OCI-LY1 (cell line): ENCODE data around the gene CRB2.
A peak's percentile ranks its signal among the peaks of the same experiment; 100 is the strongest.

Experiments used
- H2AFZ ChIP-seq: fragments of 200-600 bp; sonication (generic), shearing (Covaris generic); 2 replicates; pipeline ENCODE4 v1.6.0; 2014; ENCODE audit warnings: antibody characterized with exemption, mild to moderate bottlenecking, low read length
- H3F3A ChIP-seq: fragments of 200-600 bp; sonication (generic), shearing (Covaris generic); 2 replicates; pipeline ENCODE4 v1.6.0; 2014; ENCODE audit warnings: mild to moderate bottlenecking, antibody characterized with exemption, low read length, moderate library complexity; ENCODE audit not compliant: insufficient read depth
- H3K27ac ChIP-seq: fragments of 200-600 bp; sonication (generic); 2 replicates; pipeline ENCODE4 v1.5.1; 2014; ENCODE audit warnings: low read length, mixed run types, mild to moderate bottlenecking, low read depth; ENCODE audit not compliant: poor library complexity, severe bottlenecking
- H3K27me3 ChIP-seq: fragments of 200-600 bp; sonication (generic); 2 replicates; pipeline ENCODE4 v1.6.0; 2014; ENCODE audit warnings: antibody characterized with exemption, mild to moderate bottlenecking, low read length, moderate library complexity; ENCODE audit not compliant: insufficient read depth
- H3K36me3 ChIP-seq: fragments of 200-600 bp; sonication (generic); 2 replicates; pipeline ENCODE4 v1.6.1; 2014; ENCODE audit warnings: mild to moderate bottlenecking, antibody characterized with exemption, low read length, moderate library complexity, mixed read lengths; ENCODE audit not compliant: insufficient read depth
- H3K4me1 ChIP-seq: fragments of 200-600 bp; sonication (generic); 2 replicates; pipeline ENCODE4 v1.5.1; 2014; ENCODE audit warnings: mild to moderate bottlenecking, low read length, moderate library complexity; ENCODE audit not compliant: insufficient read depth, severe bottlenecking
- H3K4me2 ChIP-seq: fragments of 200-600 bp; sonication (generic), shearing (Covaris generic); 2 replicates; pipeline ENCODE4 v1.6.1; 2014; ENCODE audit warnings: low read length
- H3K4me3 ChIP-seq: fragments of 200-600 bp; sonication (generic); 2 replicates; pipeline ENCODE4 v1.5.1; 2014; ENCODE audit warnings: low read length, low read depth, mild to moderate bottlenecking, mixed read lengths; ENCODE audit not compliant: poor library complexity, severe bottlenecking
- H3K79me2 ChIP-seq: fragments of 200-600 bp; shearing (Covaris generic); 2 replicates; pipeline ENCODE4 v1.6.1; 2016; ENCODE audit warnings: mixed run types, low read length, mixed read lengths; ENCODE audit not compliant: insufficient read depth
- H3K9ac ChIP-seq: fragments of 200-600 bp; sonication (generic), shearing (Covaris generic); 2 replicates; pipeline ENCODE4 v1.6.1; 2014; ENCODE audit warnings: mild to moderate bottlenecking, low read length, mixed read lengths
- H3K9me2 ChIP-seq: fragments of 200-600 bp; sonication (generic), shearing (Covaris generic); 2 replicates; pipeline ENCODE4 v1.6.1; 2014; ENCODE audit warnings: low read depth, mild to moderate bottlenecking, low read length, mixed read lengths
- H3K9me3 ChIP-seq: fragments of 200-600 bp; shearing (Covaris generic); 2 replicates; pipeline ENCODE4 v1.6.1; 2014; ENCODE audit warnings: low read length, mixed read lengths
- H4K20me1 ChIP-seq: fragments of 200-600 bp; sonication (generic), shearing (Covaris generic); 2 replicates; pipeline ENCODE4 v1.6.0; 2016; ENCODE audit warnings: mild to moderate bottlenecking, low read length; ENCODE audit not compliant: insufficient read depth
- EZH2 ChIP-seq: fragments of 200-600 bp; sonication (generic), shearing (Covaris generic); IDR thresholded peaks from 2 replicates; pipeline ENCODE4 v1.8.0; 2017; ENCODE audit warnings: borderline replicate concordance, mixed run types, mild to moderate bottlenecking, antibody characterized with exemption, low read length, moderate library complexity, mixed read lengths
- TF ChIP-seq, protein P1 (sequence below): fragments of 200-600 bp; sonication (generic), shearing (Covaris generic); IDR thresholded peaks from 2 replicates; pipeline ENCODE4 v1.5.1; 2017; ENCODE audit warnings: mild to moderate bottlenecking, antibody characterized with exemption, low read length, moderate library complexity, mixed read lengths

The CRB2 gene

DNA sequence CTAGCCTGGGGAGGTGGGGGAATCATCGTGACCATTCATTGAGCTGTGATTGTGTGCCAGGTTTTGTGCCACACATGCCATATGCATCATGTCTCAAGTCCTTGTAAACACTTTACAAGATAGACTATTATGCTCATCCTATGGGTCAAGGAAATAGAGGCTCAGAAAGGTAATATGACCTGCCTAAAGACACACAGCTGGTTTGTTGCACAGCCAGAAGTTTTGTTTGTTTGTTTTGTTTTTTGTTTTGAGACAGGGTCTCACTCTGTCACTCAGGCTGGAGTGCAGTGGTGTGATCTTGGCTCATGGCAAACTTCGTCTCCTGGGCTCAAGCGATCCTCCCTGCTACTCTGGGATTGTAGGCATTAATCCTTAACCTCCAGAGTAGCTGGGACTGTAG lies 21.4 kb upstream of the CRB2 start:
- peaks cover 72% of the 10 kb centered on the region for H3K4me1 ChIP-seq
- peak overlapping the region; percentile 1; the same call in 1 of the 2 replicates for H3K4me2 ChIP-seq
- H3F3A ChIP-seq, result 0 out of 2 replicates have a peak, but pooled peaks cover 4% of the 10 kb centered on the region
- no peaks in the 10 kb centered on the region for H3K36me3 ChIP-seq
- no peaks in the 10 kb centered on the region for H3K9me3 ChIP-seq
- H3K27me3 ChIP-seq, result no peaks in the 10 kb centered on the region
- H3K9me2 ChIP-seq, result no peaks in the 10 kb centered on the region
- TF ChIP-seq, protein P1, sequence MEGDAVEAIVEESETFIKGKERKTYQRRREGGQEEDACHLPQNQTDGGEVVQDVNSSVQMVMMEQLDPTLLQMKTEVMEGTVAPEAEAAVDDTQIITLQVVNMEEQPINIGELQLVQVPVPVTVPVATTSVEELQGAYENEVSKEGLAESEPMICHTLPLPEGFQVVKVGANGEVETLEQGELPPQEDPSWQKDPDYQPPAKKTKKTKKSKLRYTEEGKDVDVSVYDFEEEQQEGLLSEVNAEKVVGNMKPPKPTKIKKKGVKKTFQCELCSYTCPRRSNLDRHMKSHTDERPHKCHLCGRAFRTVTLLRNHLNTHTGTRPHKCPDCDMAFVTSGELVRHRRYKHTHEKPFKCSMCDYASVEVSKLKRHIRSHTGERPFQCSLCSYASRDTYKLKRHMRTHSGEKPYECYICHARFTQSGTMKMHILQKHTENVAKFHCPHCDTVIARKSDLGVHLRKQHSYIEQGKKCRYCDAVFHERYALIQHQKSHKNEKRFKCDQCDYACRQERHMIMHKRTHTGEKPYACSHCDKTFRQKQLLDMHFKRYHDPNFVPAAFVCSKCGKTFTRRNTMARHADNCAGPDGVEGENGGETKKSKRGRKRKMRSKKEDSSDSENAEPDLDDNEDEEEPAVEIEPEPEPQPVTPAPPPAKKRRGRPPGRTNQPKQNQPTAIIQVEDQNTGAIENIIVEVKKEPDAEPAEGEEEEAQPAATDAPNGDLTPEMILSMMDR, result no peak
- TF ChIP-seq EZH2, result no peak
- no peak overlapping the region for H2AFZ ChIP-seq
- H3K4me3 ChIP-seq, result no peak overlapping the region
- no peaks in the 10 kb centered on the region for H4K20me1 ChIP-seq
- H3K27ac ChIP-seq, result peak overlapping the region; percentile 100
- H3K9ac ChIP-seq, result peak overlapping the region; percentile 34; the same call in 1 of the 2 replicates
- no peaks in the 10 kb centered on the region for H3K79me2 ChIP-seq

DNA sequence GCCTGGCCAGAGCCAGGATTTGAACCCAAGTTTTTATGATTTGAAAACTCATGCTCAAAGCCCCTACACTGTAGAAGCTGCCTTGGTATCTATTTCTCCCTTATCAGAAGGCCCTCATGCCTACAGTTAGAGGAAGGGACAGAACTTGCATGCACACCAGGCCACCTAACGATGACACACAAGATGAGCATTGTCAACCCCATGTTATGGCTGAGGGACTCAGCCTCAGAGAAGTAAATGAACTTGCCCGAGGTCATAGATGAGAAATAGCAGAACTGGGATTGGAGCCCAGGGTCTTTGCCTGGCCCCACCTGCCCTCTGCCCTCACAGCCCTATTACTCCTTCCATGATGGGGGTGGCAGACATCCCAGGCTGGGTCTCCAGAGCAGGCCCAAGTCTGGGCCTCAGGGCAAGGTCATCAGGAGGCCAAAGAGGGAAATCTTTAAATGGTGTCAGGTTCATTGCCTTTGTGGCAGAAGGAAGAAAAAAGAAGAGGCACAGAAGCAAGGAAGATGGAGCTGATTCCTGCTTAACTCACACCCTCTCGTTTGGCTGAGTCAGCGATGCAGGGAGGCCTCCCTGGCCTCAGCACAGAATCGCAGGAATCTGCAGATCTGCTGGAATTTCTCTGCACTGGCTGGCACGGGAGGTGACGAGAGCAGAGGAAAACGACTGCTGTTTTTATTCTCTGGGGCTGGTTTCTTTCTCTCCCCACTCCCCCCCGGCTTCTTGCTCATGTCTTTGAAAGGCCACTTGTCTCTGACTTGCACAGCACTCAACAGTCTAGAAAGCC lies 20.6 kb upstream of the CRB2 start:
- H3K4me3 ChIP-seq, result no peak overlapping the region
- H3K4me2 ChIP-seq, result peak overlapping the region; percentile 46
- TF ChIP-seq, protein P1, result no peak
- no peak for TF ChIP-seq EZH2
- H3K27me3 ChIP-seq, result no peaks in the 10 kb centered on the region
- 0 out of 2 replicates have a peak, but pooled peaks cover 4% of the 10 kb centered on the region for H3F3A ChIP-seq
- no peaks in the 10 kb centered on the region for H3K36me3 ChIP-seq
- H3K79me2 ChIP-seq, result no peaks in the 10 kb centered on the region
- no peaks in the 10 kb centered on the region for H3K9me2 ChIP-seq
- H3K9me3 ChIP-seq, result no peaks in the 10 kb centered on the region
- peak overlapping the region; percentile 46 for H3K9ac ChIP-seq
- no peaks in the 10 kb centered on the region for H4K20me1 ChIP-seq
- no peak overlapping the region for H2AFZ ChIP-seq
- H3K27ac ChIP-seq, result peak overlapping the region; percentile 100
- peaks cover 79% of the 10 kb centered on the region for H3K4me1 ChIP-seq

DNA sequence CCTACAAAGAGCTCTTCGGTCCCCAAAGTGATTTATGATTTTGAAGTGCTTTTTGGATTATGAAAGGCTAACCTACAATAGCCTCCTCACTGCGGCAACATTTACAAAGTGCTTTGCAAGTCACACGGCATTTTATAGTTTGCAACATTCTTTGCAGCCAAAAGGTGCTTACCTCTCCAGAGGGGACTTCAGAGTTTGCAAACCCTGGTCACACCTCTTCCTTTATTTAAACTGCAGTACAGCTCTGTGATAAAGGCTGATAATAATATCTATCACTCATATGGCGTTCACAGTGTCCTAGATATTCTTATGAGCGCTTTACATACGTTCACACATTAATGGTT lies 20.0 kb upstream of the CRB2 start:
- Histone ChIP-seq H3K4me1 (peaks cover 81% of the 10 kb centered on the region), H3K27ac (peak overlapping the region; percentile 100)

More for the DNA sequence above, 20.0 kb upstream of the CRB2 start:
- Histone ChIP-seq H4K20me1 (no peaks in the 10 kb centered on the region), H3K36me3 (no peaks in the 10 kb centered on the region), H3K79me2 (no peaks in the 10 kb centered on the region), H3K9me2 (no peaks in the 10 kb centered on the region), H3K27me3 (no peaks in the 10 kb centered on the region), H3K9ac (peak overlapping the region; percentile 46), H3K4me3 (no peak overlapping the region), H2AFZ (no peak overlapping the region), H3F3A (0 out of 2 replicates have a peak, but pooled peaks cover 4% of the 10 kb centered on the region), H3K9me3 (no peaks in the 10 kb centered on the region), H3K4me2 (peak overlapping the region; percentile 46)
- no peak for TF ChIP-seq EZH2
- TF ChIP-seq, protein P1, result no peak
